ENCODE data around the gene RNF20.
A peak's percentile ranks its signal among the peaks of the same experiment; 100 is the strongest.
"Not testable (repeated sequence)": the region's sequence is repeated elsewhere in the genome, so short reads cannot be mapped to it uniquely, and the experiment has no call there.

RNF20 gene, protein sequence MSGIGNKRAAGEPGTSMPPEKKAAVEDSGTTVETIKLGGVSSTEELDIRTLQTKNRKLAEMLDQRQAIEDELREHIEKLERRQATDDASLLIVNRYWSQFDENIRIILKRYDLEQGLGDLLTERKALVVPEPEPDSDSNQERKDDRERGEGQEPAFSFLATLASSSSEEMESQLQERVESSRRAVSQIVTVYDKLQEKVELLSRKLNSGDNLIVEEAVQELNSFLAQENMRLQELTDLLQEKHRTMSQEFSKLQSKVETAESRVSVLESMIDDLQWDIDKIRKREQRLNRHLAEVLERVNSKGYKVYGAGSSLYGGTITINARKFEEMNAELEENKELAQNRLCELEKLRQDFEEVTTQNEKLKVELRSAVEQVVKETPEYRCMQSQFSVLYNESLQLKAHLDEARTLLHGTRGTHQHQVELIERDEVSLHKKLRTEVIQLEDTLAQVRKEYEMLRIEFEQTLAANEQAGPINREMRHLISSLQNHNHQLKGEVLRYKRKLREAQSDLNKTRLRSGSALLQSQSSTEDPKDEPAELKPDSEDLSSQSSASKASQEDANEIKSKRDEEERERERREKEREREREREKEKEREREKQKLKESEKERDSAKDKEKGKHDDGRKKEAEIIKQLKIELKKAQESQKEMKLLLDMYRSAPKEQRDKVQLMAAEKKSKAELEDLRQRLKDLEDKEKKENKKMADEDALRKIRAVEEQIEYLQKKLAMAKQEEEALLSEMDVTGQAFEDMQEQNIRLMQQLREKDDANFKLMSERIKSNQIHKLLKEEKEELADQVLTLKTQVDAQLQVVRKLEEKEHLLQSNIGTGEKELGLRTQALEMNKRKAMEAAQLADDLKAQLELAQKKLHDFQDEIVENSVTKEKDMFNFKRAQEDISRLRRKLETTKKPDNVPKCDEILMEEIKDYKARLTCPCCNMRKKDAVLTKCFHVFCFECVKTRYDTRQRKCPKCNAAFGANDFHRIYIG

DNA sequence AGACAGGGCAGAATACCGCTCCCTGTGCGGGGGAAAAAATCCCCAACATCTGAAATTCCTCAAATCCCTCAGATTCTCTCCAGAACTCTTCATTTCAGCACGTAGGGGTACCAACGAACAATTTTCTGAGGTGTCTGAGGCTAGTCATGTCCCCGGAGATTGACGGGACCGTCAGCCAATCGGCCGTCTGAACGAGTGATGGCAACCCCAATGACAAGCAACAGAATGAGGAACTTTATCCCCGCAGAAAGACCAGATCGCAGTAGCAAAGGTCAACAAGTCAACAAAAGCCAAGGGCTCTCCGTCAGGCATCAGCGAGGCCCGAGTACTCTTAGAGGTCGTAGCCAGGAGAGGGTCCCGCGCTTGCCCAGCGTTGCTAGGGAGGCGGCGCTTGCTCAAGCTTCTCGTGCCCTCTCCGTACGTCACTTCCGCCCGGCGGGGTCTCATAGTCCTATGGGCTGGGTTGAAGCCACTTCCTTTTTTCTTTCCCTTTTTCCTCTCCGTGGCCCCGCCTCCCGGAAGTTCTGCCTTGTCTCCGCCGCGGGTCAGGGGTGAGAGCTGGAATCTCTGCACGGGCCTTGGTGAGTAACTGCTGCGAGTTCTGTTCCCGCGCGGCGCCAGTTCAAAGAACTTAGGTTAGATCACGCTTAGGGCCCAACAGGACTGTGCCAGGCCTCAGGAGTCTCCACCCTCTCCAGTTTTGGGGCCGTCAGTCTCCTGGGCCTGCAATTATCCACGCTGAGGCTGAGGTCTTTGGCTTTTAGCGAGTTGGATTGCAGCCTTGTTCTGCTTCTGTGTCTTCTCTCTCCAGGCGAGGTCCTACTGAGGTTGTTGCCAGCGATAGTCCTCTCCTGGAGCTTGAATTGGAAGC lies at the start of gene RNF20:
RNF20 (plus strand) TSS at position 520 of the 871 bp plus-strand sequence. CDS start 1,571 bp downstream, outside the sequence.
- peak; percentile 100 for DNase-seq

DNA sequence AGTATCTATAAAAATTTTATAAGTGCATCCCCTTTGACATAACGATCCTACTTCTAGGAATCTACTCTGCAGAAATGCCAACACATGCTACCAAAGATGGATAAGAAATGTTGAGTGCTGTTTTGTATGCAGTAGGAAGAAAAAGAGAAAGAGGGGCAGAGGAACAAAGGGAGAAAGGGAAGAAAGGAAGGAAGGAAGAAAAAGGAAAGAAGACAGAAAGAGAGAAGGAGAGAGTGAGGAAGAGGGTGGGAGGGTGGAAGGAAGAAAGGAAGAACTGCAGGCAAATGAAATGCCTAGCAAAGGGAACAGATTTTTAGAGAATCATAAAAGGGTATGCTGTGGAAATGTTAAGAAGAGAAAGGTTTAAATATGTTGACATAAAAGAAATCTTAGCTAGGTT lies 49.6 kb upstream of the RNF20 start:
- no peak for DNase-seq

DNA sequence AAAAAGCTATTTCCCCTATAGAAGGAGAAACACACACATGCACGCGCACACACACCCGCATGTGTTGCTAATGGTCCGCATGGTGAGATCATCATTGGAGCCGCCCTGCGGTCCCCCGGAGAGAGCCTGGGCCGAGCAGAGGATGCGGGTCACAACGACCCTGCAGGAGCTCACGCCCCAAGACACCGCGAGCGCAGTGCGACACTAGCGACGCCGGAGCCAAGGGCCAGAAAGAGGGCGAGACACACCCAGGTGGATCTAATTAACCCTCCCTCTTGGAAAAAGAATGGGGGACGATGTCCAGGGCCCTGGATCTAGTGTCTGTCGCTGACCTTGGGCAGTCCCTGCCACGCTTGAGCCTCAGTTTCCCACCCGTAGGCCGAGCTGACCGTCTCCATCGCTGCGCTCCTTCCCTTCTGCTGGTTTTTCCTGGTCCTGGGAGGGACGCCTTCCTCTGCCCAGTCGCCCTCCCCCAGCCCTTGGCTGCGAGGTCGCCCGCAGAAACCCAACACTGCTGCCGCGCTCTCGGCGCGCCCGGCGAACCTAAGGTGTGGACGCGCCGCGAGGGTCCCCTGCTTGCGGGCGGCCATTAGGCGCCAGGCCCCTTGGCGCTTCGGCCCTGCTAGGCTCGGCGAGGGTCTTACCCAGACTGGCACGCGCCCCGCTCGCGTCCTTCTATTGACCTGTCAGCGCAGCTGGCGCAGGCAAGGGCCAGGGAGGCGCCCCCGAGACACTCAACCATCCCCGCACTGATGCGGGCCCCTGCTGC lies 47.5 kb upstream of the RNF20 start:
- DNase-seq, result no peak

DNA sequence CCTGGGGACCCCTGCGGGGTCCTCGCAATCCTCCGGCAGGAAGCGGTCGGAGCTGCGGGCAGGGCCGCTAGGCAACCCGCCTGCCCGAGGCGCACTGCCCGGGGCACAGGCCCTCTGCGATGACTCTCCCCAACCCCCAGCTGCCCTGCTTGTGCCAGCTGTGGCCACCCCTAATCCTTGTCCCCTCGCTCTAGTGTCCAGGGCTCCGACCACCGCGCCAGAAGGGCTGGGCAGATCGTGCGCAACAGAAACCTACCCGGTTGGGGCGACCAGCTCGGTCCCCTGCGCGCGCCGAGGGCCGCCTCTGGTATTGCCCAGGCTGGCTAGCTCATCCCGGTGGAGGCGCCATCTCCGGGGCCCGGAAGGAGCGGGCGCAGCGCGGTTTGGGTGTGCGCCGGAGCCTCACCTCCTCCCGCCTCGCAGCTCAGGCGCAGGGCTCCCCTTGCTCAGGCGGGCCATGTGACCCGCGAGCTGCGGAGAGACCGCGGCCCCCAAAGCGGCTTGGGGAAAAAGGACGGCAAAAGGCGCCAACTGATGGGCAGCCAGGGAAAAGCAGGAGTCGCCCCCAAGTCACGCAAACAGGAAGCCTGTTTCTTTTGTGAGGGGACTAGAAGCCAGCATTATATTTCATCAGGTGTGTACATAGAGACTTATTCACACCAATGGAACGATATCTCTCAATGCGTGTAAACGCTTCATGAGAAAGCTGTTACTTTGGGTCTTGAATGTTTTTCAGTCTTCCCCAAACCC lies 46.8 kb upstream of the RNF20 start:
- no peak for DNase-seq

DNA sequence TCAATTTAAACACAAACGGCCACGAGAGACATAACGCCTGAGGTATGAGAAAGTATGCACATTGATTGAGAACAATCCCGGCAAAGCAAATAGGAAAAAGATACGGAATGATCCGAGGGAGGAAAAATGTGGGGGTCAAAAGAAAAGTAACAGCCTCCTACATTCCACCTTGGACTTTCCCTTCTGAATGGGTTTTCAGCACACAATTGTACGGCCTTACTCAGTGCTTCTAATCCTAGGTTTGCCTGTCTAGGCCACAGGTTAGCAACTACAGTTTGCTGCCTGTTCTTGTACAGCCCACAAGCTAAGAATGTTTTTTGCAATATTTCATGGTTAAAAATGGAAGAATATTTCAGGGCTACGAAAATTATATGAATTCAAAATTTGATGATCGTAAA lies 46.2 kb upstream of the RNF20 start:
- no peak for DNase-seq

DNA sequence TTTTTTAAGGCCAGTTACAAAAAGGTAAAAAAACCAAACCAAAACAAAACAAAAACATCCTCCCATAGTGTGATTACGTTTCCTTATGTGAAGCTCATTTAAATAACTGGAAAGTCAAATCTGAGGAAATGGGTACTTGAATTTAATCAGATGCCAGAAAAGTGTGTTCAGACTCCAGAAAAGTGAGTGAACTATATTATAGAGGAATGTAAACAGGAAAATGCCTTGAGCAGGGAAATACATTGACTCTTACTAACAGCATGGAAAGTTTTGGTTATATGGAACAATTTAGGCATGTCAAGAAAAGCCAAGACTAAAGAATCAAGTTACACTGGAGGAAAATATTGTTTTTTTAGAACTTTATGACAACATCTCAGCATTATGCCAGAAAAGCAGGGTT lies 37.8 kb upstream of the RNF20 start:
- no peak for DNase-seq

DNA sequence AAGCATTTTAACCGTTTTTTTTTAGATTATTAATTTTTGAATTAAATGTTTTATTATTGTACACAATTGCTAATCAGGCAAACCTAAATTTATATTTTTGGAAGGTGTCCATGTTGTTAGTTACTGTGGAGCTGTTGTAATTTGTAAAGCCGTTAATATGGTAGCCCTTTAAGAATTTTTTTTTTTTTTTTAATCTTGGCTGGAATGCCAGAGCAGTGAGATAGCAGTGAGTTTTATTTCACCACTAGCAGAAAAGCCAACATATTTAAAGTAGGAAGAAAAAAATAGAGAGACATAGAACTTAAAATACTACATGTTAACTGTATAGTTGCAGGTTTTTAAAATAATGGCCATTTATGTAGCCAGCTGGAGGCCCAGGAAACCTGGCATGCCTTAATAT lies 35.3 kb upstream of the RNF20 start:
- no peak for DNase-seq

DNA sequence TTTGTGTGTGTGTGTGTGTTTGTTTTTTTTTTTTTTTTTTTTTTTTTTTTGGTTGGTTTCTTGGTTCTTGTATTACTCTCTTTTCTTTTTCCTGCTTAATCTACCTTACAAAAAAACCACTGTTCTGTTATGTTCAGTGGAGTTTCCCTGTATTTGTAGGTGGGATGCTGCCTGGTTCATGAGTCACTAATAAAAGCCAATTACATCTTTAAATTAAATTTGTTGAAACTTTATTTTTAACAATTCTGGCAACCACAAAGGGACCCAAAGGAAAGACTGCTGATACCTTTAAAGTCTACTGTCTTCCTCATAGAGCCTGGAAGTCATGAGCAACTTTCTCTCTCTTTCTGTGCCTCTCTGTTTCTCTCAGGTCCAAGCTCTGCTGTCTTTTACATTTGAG lies 29.5 kb upstream of the RNF20 start:
- no peak for DNase-seq

DNA sequence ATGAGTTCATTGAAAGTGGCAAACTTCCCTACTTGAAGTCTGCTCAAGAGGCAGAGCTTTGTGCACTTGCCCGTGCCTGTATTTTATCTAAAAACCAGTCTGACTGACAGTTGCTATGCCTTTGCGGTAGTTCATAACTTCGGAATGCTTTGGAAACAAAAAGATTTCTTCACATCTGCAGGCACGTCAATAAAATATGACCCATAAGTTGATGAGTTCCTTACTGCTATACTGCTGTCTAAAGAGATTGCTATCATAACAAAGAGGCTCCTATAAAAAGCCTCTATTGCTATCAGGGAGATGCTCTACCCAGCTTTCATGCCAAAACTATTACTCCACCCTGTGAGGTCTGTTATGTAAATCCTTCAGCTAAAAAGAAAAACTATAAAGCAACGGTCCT lies 25.4 kb upstream of the RNF20 start:
- DNase-seq, result no peak

DNA sequence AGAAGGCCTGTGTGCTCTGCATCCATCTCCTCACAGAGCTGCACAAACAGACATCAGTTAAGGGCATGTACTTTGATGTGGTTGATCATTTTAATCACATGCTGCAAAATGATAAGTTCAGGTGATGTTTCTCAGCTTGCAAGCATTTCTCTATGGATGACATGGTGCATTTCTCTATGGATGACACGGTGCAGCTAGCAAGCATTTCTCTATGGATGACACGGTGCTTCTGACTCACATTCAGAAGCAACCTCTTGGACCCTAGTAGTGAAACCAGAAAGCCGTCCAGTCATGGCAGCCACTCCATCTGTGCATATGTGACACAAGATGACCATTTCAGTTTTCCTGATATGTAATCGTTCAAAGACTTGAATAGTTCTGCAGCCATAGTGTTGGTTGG lies 24.1 kb upstream of the RNF20 start:
- no peak for DNase-seq

DNA sequence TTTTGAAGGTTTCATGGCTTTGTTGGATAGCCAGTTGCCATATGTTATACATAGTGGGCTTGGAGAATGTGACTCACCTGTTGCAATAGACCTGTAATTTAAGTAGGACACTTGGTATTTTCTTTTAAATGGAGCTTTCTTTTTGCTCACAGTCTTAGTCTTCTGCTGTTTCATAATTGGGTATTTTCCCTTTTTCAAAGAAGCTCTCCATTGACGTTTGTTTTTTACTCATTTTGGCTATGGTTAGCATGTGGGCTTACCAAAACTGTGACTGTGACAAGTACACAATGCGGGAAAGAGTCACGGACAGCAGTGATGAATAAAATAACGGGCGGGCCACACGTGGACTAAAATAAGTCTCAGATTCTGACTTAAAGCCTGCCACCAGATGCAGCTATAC lies 23.2 kb upstream of the RNF20 start:
- DNase-seq, result no peak

DNA sequence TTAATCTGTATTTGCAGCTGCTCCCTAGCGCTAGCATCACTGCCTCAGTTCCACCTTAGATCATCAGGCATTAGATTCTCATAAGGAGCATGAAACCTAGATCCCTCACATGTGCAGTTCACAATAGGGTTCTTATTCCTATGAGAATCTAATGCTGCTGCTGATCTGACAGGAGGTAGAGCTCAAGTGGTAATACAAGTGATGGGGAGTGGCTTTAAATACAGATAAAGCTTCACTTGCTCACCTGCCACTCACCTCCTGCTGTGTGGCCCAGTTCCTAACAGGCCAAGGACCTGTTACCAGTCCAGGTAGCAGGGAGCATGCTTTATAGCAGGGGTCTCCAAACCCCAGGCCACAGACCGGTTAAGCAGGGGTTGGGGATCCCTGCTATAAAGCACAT lies 22.6 kb upstream of the RNF20 start:
- DNase-seq, result no peak

DNA sequence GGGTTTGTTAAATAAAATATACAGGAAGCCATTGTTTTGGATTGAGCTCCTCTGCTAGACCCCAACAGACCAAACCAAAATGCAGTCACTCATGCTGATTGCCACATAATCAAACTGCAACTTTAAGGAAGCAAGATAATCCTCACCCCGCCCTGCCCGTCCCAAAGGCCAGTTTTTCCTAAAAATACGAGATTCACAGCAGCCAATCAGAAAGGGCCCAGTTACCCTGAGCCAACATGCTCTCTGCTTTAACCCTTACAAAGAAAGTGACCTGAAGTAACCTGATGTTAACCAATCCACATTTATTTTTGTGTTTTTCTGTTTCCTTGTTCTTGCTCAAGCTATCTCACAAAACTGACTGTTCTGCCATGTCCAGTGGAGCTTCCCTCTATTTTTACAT lies 21.5 kb upstream of the RNF20 start:
- no peak for DNase-seq

DNA sequence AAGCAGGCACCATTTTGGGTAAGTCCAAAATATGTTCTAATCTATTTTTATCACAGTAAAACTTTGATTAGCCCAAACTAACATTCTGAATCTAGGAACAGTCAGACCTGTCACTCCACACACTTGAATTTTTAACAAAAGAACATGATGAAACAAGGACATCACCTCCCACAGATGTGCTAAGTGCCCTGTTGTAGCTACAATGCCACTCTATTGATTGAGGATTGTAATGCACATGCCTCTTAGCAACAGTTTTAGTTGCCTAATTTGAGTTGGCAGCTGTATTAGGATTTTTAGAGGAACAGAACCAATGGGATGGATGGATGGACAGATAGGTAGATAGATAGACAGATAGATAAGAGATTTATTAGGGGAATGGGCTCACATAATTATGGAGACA lies 20.3 kb upstream of the RNF20 start:
- no peak for DNase-seq

DNA sequence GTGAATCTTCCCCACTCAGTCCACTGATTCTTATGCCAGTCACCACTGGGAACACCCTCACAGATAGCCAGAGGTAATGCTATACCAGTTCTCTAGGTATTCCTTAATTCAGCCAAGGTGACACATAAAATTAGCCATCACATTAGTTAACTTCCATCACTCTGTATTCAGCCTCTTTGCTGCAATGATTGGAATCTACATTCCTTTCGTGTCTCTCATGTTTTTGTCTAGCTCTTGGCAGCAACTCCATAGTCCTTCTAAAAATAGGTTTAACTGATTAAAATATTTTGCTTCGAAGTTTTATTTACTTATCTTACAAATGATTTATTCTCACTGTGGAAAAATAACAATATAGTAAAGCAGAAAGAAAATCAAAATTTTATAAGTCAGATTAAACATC lies 19.6 kb upstream of the RNF20 start:
- no peak for DNase-seq

DNA sequence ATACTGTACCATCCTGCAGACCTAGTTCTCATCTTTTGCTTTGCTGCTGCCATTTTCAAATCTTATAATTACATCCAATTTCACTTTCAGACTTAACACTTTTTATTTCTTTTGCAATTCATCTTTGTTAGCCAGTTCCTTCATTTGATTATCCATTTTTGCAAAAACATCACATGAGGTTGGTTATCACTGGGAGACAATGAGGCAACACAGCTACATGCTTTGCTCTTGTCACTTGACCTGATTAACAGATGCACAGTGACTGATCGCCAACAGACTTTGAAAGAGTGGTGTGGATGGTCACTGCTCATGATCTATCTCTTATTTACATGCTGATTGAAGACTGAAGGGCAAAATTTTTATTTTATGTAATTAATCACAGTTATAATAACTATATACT lies 17.0 kb upstream of the RNF20 start:
- DNase-seq, result no peak

DNA sequence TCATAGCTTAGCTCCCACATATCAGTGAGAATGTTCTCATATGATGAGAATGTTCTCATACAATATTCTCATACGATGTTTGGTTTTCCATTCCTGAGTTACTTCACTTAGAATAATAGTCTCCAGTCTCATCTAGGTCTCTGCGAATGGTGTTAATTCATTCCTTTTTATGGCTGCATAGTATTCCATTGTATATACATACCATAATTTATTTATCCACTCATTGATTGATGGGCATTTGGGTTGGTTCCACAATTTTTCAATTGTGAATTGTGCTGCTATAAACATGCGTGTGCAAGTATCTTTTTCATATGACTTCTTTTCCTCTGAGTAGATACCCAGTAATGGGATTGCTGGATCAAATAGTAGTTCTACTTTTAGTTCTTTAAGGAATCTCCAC lies 15.2 kb upstream of the RNF20 start:
- DNase-seq, result not testable (repeated sequence)

DNA sequence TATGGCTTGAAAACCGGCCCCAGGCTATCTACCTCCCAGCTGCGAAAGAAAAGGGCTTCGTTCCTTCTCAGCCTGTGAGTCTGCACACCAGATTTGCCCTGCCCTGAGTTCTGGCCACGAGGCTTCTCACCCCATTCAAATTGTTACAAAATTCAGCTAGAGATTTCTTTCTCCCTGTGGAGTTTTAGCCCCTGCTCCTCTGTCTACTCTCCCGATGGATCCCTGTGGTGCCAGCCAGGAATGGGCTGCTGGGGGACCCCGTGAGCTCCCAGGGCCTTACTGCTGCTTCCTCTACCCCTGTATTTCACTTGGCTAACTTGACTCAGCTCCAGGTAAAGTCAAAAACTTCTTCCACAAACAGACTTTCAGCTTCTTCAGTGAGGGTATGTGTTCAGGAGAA lies 9.3 kb upstream of the RNF20 start:
- no peak for DNase-seq

DNA sequence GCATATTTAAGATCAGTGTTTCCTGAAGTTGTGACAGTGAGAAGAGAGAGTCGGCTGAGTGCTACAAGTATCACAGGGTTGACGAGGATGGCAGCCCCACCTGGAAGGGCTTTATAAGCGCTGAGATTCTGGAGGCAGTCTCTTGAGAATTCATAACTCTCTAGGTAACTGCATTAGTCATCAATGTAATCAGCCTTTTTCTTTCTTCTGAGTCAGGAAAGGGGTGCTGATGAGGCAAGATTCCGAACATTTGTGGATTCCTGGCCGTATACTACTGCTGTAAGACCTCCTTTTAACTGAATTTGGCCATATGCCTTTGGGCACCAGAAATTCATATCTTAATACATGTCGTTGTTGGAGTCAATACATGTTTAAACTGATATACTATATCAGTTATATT lies 6.6 kb upstream of the RNF20 start:
- no peak for DNase-seq

DNA sequence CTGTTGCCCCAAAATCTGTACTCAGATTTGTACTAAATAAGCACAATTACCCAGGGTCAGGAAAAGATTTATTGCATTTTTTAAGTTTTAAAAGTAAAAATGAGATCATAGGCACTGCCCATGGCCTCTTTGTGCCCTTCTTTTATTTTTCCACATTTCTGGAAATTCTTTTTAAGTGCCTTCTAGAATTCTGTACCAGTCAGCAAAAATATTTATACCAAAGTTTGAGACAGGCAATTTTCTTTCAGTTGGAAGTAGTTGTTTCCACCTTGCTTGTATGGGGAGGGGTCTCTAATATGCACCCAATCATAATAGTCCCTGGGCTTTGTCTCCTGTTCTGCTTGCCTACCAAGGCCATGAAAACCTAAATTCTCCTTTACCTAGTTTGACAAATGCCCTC lies 5.6 kb upstream of the RNF20 start:
- no peak for DNase-seq

DNA sequence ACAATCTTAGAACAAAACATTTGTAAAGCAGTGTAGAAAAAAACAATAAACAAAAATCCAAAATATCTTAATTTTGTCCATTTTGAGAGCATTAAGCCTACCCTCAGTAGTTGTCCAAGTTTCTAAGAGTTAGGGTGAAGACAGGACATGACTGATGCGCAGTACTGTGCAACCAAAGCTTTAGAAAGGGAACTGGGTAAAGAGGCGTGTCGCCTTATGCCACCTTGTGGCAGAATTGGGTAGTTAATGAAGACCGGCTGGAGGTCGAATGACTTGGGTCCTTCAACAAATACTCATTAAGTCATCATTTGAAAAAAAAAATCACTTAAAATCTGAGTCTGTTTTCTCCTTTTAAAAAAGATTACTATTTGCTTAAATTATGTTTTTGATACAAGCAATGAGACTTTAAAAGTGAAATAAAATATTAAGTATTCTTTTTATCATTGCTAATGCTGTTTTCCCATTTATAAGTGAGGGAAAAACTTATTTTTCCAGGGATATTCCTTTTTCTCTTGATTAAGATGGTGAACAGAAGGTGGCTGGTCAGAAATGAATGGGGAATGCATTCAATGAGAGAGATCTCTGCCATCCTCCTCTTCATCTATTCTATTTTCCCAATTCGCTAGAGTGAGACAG lies 3.5 kb upstream of the RNF20 start:
- DNase-seq, result peak; percentile 74
